ENCODE measurements around the gene ABR. TPM values are rescaled to one million over a fixed set of nuclear protein-coding genes. Genes with fewer than 3 reads are reported as not detected.
"Not testable (repeated sequence)": the region's sequence is repeated elsewhere in the genome, so short reads cannot be mapped to it uniquely, and the experiment has no call there.

The ABR gene
- total RNA-seq, 1 donor from 2014 or later = 70.9 TPM

GRCh38 chr17:1100382-1100781 is 79.4 kb downstream of the ABR start:
- Mint-ChIP-seq H3K36me3 (ENCODE audit: low read depth, unreplicated experiment) (peaks cover 17% of the 10 kb centered on the region), H3K4me1 (ENCODE audit: low read depth, unreplicated experiment) (no peaks in the 10 kb centered on the region), H3K9me3 (ENCODE audit: unreplicated experiment) (no peaks in the 10 kb centered on the region), H3K4me3 (ENCODE audit: unreplicated experiment) (no peak overlapping the region), H3K27ac (ENCODE audit: unreplicated experiment) (no peak overlapping the region), H3K27me3 (ENCODE audit: low read depth, unreplicated experiment) (no peaks in the 10 kb centered on the region)
- Histone ChIP-seq H3K27me3 (ENCODE audit: insufficient read depth, low read length) (no peaks in the 10 kb centered on the region), H3K9me3 (ENCODE audit: insufficient read depth, low read depth, low read length) (no peaks in the 10 kb centered on the region), H2AFZ (ENCODE audit: low read depth, low read length) (no peak overlapping the region), H3K79me2 (ENCODE audit: insufficient read depth, low read length) (peaks cover 25% of the 10 kb centered on the region), H3K4me1 (ENCODE audit: insufficient read depth, low read length) (no peaks in the 10 kb centered on the region), H3K4me3 (ENCODE audit: insufficient read depth, low read depth, low read length) (no peak overlapping the region), H3K36me3 (ENCODE audit: insufficient read depth, low read length) (peaks cover 5% of the 10 kb centered on the region), H3K9ac (ENCODE audit: low read length) (no peak overlapping the region), H3K27ac (ENCODE audit: low read depth, low read length) (no peak overlapping the region), H4K20me1 (ENCODE audit: insufficient read depth, low read length) (peaks cover 54% of the 10 kb centered on the region), H3K4me2 (ENCODE audit: low read length) (no peak overlapping the region)
- no peak for DNase-seq (ENCODE audit: low read depth)
- no peak for TF ChIP-seq EZH2 (IDR thresholded peaks at IDR 0.05; ENCODE audit: insufficient read depth, low read length)
- TF ChIP-seq CTCF (IDR thresholded peaks at IDR 0.05; ENCODE audit: insufficient read depth, low read depth, low read length) = no peak
- no peak for FAIRE-seq

- Histone ChIP-seq H3K4me2 (ENCODE audit: low read length) (no peak overlapping the region), H4K20me1 (ENCODE audit: insufficient read depth, low read length) (peaks cover 57% of the 10 kb centered on the region), H3K27ac (ENCODE audit: low read depth, low read length) (no peak overlapping the region), H3K9ac (ENCODE audit: low read length) (no peak overlapping the region), H3K27me3 (ENCODE audit: insufficient read depth, low read length) (no peaks in the 10 kb centered on the region), H2AFZ (ENCODE audit: low read depth, low read length) (no peak overlapping the region), H3K36me3 (ENCODE audit: insufficient read depth, low read length) (peaks cover 5% of the 10 kb centered on the region), H3K4me3 (ENCODE audit: insufficient read depth, low read depth, low read length) (no peak overlapping the region), H3K9me3 (ENCODE audit: insufficient read depth, low read depth, low read length) (no peaks in the 10 kb centered on the region), H3K79me2 (ENCODE audit: insufficient read depth, low read length) (peaks cover 21% of the 10 kb centered on the region), H3K4me1 (ENCODE audit: insufficient read depth, low read length) (no peaks in the 10 kb centered on the region)
- H3K27me3 Mint-ChIP-seq (ENCODE audit: low read depth, unreplicated experiment) = no peaks in the 10 kb centered on the region
- peaks cover 21% of the 10 kb centered on the region for H3K36me3 Mint-ChIP-seq (ENCODE audit: low read depth, unreplicated experiment)
- H3K4me1 Mint-ChIP-seq (ENCODE audit: low read depth, unreplicated experiment) = no peaks in the 10 kb centered on the region
- TF ChIP-seq CTCF (IDR thresholded peaks at IDR 0.05; ENCODE audit: insufficient read depth, low read depth, low read length) = no peak
- no peak for TF ChIP-seq EZH2 (IDR thresholded peaks at IDR 0.05; ENCODE audit: insufficient read depth, low read length)
- H3K4me3 Mint-ChIP-seq (ENCODE audit: unreplicated experiment) = no peak overlapping the region
- FAIRE-seq (no peak), DNase-seq (ENCODE audit: low read depth) (no peak)
- H3K27ac Mint-ChIP-seq (ENCODE audit: unreplicated experiment) = no peak overlapping the region
- no peaks in the 10 kb centered on the region for H3K9me3 Mint-ChIP-seq (ENCODE audit: unreplicated experiment)
These were observed 80.5 kb downstream of the ABR start for GRCh38 chr17:1099242-1099641.

GRCh38 chr17:1097972-1098744 is 81.6 kb downstream of the ABR start:
- DNase-seq (ENCODE audit: low read depth); H3K4me3 Mint-ChIP-seq (ENCODE audit: unreplicated experiment); H3K4me3 ChIP-seq (ENCODE audit: insufficient read depth, low read depth, low read length); H3K27me3 Mint-ChIP-seq (ENCODE audit: low read depth, unreplicated experiment); H3K4me1 Mint-ChIP-seq (ENCODE audit: low read depth, unreplicated experiment); H2AFZ ChIP-seq (ENCODE audit: low read depth, low read length); H3K4me2 ChIP-seq (ENCODE audit: low read length); H3K9me3 Mint-ChIP-seq (ENCODE audit: unreplicated experiment); H3K27ac Mint-ChIP-seq (ENCODE audit: unreplicated experiment); FAIRE-seq; H3K4me1 ChIP-seq (ENCODE audit: insufficient read depth, low read length); H3K27ac ChIP-seq (ENCODE audit: low read depth, low read length); H3K9me3 ChIP-seq (ENCODE audit: insufficient read depth, low read depth, low read length); H3K36me3 ChIP-seq (ENCODE audit: insufficient read depth, low read length); H3K27me3 ChIP-seq (ENCODE audit: insufficient read depth, low read length); H3K9ac ChIP-seq (ENCODE audit: low read length): not testable (repeated sequence)
- H3K79me2 ChIP-seq (ENCODE audit: insufficient read depth, low read length) = peaks cover 10% of the 10 kb centered on the region
- peaks cover 57% of the 10 kb centered on the region for H4K20me1 ChIP-seq (ENCODE audit: insufficient read depth, low read length)
- peaks cover 22% of the 10 kb centered on the region for H3K36me3 Mint-ChIP-seq (ENCODE audit: low read depth, unreplicated experiment)

Data from astrocyte (in vitro differentiated cells and primary cell).